HepG2 (cell line): ENCODE results near the gene CFAP46. TPM values are rescaled to one million over a fixed set of nuclear protein-coding genes. Genes with fewer than 3 reads are reported as not detected.

ENCODE experiments used
- ATAC-seq: fragments of 200-7000 bp; cut with Tn5 transposase; 3 replicates; pipeline ENCODE4 v1.9.1; 2020; ENCODE audit warnings: mild to moderate bottlenecking, moderate library complexity
- BruUV-seq: library from RNA; stranded (reverse); fragments of 400-500 nt; replicated peaks from 2 replicates; lab custom pipeline; 2021; lab: Mats Ljungman, UMichigan
- CTCF ChIA-PET: fragments of 300-600 bp; formaldehyde crosslinking; extraction: SDS; loops from one replicate; lab custom pipeline; 2021; ENCODE audit warnings: low total read pairs, inconsistent platforms, low intra/inter-chr PET ratio; lab: Yijun Ruan, JAX
- POLR2A ChIA-PET: fragments of 350-600 bp; sonication (Branson Sonifier 250); formaldehyde crosslinking; loops from one replicate; lab custom pipeline; 2020; ENCODE audit warnings: antibody characterized with exemption, inconsistent platforms; lab: Yijun Ruan, JAX
- DNase-seq: peaks from one replicate; pipeline ENCODE4 v3.0.0-alpha.2; 2015; ENCODE audit warnings: low spot score
- FAIRE-seq: peaks from 3 replicates; lab custom pipeline; 2011; peaks lifted over from hg19 to GRCh38; lab: Jason Lieb, UNC
- H2AFZ ChIP-seq: one replicate; pipeline ENCODE4 v1.6.1; 2011; ENCODE audit warnings: low read length, inconsistent platforms
- H3K27ac ChIP-seq: fragments of 300-600 bp; 3 replicates; pipeline ENCODE4 v1.8.0; 2011; ENCODE audit warnings: mixed run types, mild to moderate bottlenecking, mixed read lengths, low read length, inconsistent platforms; ENCODE audit not compliant: insufficient read depth; ENCODE audit errors: extremely low read length
- H3K27me3 ChIP-seq, 2 experiments: fragments of 200-600 bp in 1 of 2; 2 replicates in 1 of 2; 3 replicates in 1 of 2; pipeline versions ENCODE4 v1.6.0 to v1.8.0; 2011; ENCODE audit warnings: low read length in 2 of 2, mild to moderate bottlenecking in 2 of 2, moderate library complexity in 2 of 2, inconsistent platforms in 1 of 2; ENCODE audit not compliant: insufficient read depth in 2 of 2, control insufficient read depth in 1 of 2
- H3K36me3 ChIP-seq, 2 experiments: fragments of 200-600 bp in 1 of 2; replicated peaks in 1 of 2; 2 replicates in 1 of 2; 3 replicates in 1 of 2; pipeline versions ENCODE4 v1.5.1 to v1.8.0; 2011; ENCODE audit warnings: low read length in 2 of 2, inconsistent platforms in 1 of 2; ENCODE audit not compliant: insufficient read depth in 2 of 2, control insufficient read depth in 1 of 2
- H3K4me1 ChIP-seq: 2 replicates; pipeline ENCODE4 v1.5.1; 2012; ENCODE audit warnings: low read length, inconsistent platforms; ENCODE audit not compliant: insufficient read depth
- H3K4me2 ChIP-seq: 2 replicates; pipeline ENCODE4 v1.6.0; 2011; ENCODE audit warnings: low read depth, low read length, inconsistent platforms
- H3K4me3 ChIP-seq, 3 experiments: fragments of 200-600 bp in 1 of 3; sonication (generic), shearing (Covaris generic) in 1 of 3; replicated peaks in 1 of 3; 2 replicates each; pipeline ENCODE4 v1.5.1; 2011 to 2016; ENCODE audit warnings: low read length in 3 of 3, inconsistent platforms in 2 of 3, low read depth in 2 of 3, mild to moderate bottlenecking in 2 of 3, control low read depth in 1 of 3, mixed read lengths in 1 of 3; ENCODE audit not compliant: insufficient read depth in 1 of 3
- H3K79me2 ChIP-seq: one replicate; pipeline ENCODE4 v1.6.1; 2011; ENCODE audit warnings: low read length, inconsistent platforms; ENCODE audit not compliant: insufficient read depth
- H3K9ac ChIP-seq: 2 replicates; pipeline ENCODE4 v1.6.0; 2011; ENCODE audit warnings: mild to moderate bottlenecking, low read depth, low read length, inconsistent platforms; ENCODE audit not compliant: insufficient read depth
- H3K9me3 ChIP-seq: 2 replicates; pipeline ENCODE4 v1.5.1; 2012; ENCODE audit warnings: mild to moderate bottlenecking, low read length
- H4K20me1 ChIP-seq: 2 replicates; pipeline ENCODE4 v1.6.0; 2011; ENCODE audit warnings: inconsistent platforms, mild to moderate bottlenecking, low read length, moderate library complexity; ENCODE audit not compliant: insufficient read depth
- AGO2 ChIP-seq: fragments of 200-400 bp; formaldehyde crosslinking; optimal IDR thresholded peaks from 2 replicates; pipeline ENCODE3; 2017; ENCODE audit warnings: mild to moderate bottlenecking, low read depth, low read length, moderate library complexity
- AHR ChIP-seq: IDR thresholded peaks from 2 replicates; pipeline ENCODE4 v1.6.1; 2018; ENCODE audit warnings: missing genetic modification reagents, missing compliant biosample characterization
- CEBPG ChIP-seq: IDR thresholded peaks from 2 replicates; pipeline ENCODE4 v1.6.1; 2016
- ERF ChIP-seq: IDR thresholded peaks from 2 replicates; pipeline ENCODE4 v1.6.1; 2018; ENCODE audit warnings: missing biosample characterization, missing genetic modification reagents
- FOSL1 ChIP-seq: sonication (generic); formaldehyde crosslinking; IDR thresholded peaks from 2 replicates; pipeline ENCODE4 v1.9.0; 2021; ENCODE audit warnings: missing genetic modification reagents, borderline replicate concordance
- JDP2 ChIP-seq: sonication (generic); formaldehyde crosslinking; IDR thresholded peaks from 2 replicates; pipeline ENCODE4 v1.8.1; 2022; ENCODE audit warnings: missing genetic modification reagents, borderline replicate concordance
- JUN ChIP-seq: sonication (generic); formaldehyde crosslinking; IDR thresholded peaks from 2 replicates; pipeline ENCODE4 v1.4.0; 2020; ENCODE audit warnings: mild to moderate bottlenecking, missing genetic modification reagents
- MYC ChIP-seq: sonication (generic); formaldehyde crosslinking; IDR thresholded peaks from 2 replicates; pipeline ENCODE4 v1.9.0; 2021; ENCODE audit warnings: missing genetic modification reagents, borderline replicate concordance
- POLR2A ChIP-seq, 2 experiments: IDR thresholded peaks; 2 replicates each; pipeline ENCODE4 v1.6.1; 2011; ENCODE audit warnings: low read depth in 2 of 2, low read length in 2 of 2, mild to moderate bottlenecking in 1 of 2, moderate library complexity in 1 of 2; ENCODE audit not compliant: insufficient read depth in 1 of 2
- REXO4 ChIP-seq: sonication (generic); formaldehyde crosslinking; IDR thresholded peaks from 2 replicates; pipeline ENCODE4 v1.8.0; 2022; ENCODE audit warnings: missing genetic modification reagents, mild to moderate bottlenecking, borderline replicate concordance
- SYNCRIP ChIP-seq: fragments of 200-400 bp; formaldehyde crosslinking; IDR thresholded peaks from 2 replicates; pipeline ENCODE4 v1.6.1; 2018; ENCODE audit warnings: mild to moderate bottlenecking, low read depth, low read length; ENCODE audit not compliant: insufficient read depth
- TGIF2 ChIP-seq: IDR thresholded peaks from 2 replicates; pipeline ENCODE4 v1.6.1; 2016; ENCODE audit warnings: control low read depth, missing compliant biosample characterization
- TSC22D2 ChIP-seq: sonication (generic); formaldehyde crosslinking; IDR thresholded peaks from 2 replicates; pipeline ENCODE4 v1.5.1; 2020; ENCODE audit warnings: missing genetic modification reagents, mild to moderate bottlenecking, borderline replicate concordance
- ZMYM4 ChIP-seq: sonication (generic); formaldehyde crosslinking; IDR thresholded peaks from 2 replicates; pipeline ENCODE4 v1.8.1; 2023; ENCODE audit warnings: mild to moderate bottlenecking, missing genetic modification reagents
- ZNF569 ChIP-seq: sonication (generic); formaldehyde crosslinking; IDR thresholded peaks from 2 replicates; pipeline ENCODE4 v1.5.0; 2020; ENCODE audit warnings: mild to moderate bottlenecking, missing genetic modification reagents, moderate library complexity, borderline replicate concordance
- ZNF670 ChIP-seq: sonication (generic); formaldehyde crosslinking; IDR thresholded peaks from 2 replicates; pipeline ENCODE4 v1.8.0; 2022; ENCODE audit warnings: mild to moderate bottlenecking, missing genetic modification reagents, borderline replicate concordance
- ZNF724P ChIP-seq: sonication (generic); formaldehyde crosslinking; IDR thresholded peaks from 2 replicates; pipeline ENCODE4 v1.8.0; 2022; ENCODE audit warnings: missing genetic modification reagents, borderline replicate concordance
- ZSCAN29 ChIP-seq: sonication (generic); formaldehyde crosslinking; conservative IDR thresholded peaks from 2 replicates; pipeline ENCODE4 v1.4.0; 2020; ENCODE audit warnings: mild to moderate bottlenecking, missing genetic modification reagents
- WGBS: methylation state at CpG from one replicate; pipeline ENCODE4 v1.1.6; 2017; ENCODE audit warnings: low lambda C conversion rate; 5-methylcytosine and 5-hydroxymethylcytosine counted together
- in situ Hi-C: cut with HindIII; loops from 2 replicates; pipeline ENCODE4 v1.10.0; 2017; ENCODE audit warnings: low pct_unique_long_range_greater_than_20kb; ENCODE audit not compliant: extremely low pct_ligation_motif_present
- intact Hi-C: fragments of 100-400 bp; cut with micrococcal nuclease; formaldehyde crosslinking; loops from one replicate; pipeline ENCODE4 v1.10.0; 2022; ENCODE audit not compliant: unreplicated experiment
- polyA plus RNA-seq, 8 experiments: library from polyadenylated mRNA; depleted of rRNA in 3 of 8; stranded (reverse) in 7 of 8; unstranded in 1 of 8; fragments of >200 nt; fragmentation: Illumina TruSeq in 4 of 8; extraction: Trizol in 4 of 8; gene quantifications; 2 replicates each; pipeline versions ENCODE4 v1.2.1 to v1.2.3, GENCODE V29; 2011 to 2016; ENCODE audit warnings: low read depth in 4 of 8, missing spikeins in 1 of 8, mixed read lengths in 1 of 8; ENCODE audit not compliant: insufficient read depth in 1 of 8
- total RNA-seq, 5 experiments: library from RNA; depleted of rRNA; stranded (reverse); fragments of >200 nt; fragmentation: Illumina TruSeq; extraction: Trizol; gene quantifications; 2 replicates each; pipeline ENCODE4 v1.2.3, GENCODE V29; 2016; ENCODE audit warnings: low read depth in 1 of 5
- TF ChIP-seq, protein P1 (sequence below): sonication (generic); formaldehyde crosslinking; IDR thresholded peaks from 2 replicates; pipeline ENCODE4 v1.4.0; 2020; ENCODE audit warnings: mild to moderate bottlenecking, missing genetic modification reagents
- TF ChIP-seq, protein P2 (sequence below): sonication (generic); formaldehyde crosslinking; IDR thresholded peaks from 2 replicates; pipeline ENCODE4 v1.8.0; 2022; ENCODE audit warnings: mild to moderate bottlenecking, missing genetic modification reagents, moderate library complexity

CFAP46 gene
- total and polyA plus RNA-seq, 2 of the 13 experiments (the other 11 are each of a cell fraction or from before 2014, with no cell fraction given): 0.24 to 0.84 TPM

DNA sequence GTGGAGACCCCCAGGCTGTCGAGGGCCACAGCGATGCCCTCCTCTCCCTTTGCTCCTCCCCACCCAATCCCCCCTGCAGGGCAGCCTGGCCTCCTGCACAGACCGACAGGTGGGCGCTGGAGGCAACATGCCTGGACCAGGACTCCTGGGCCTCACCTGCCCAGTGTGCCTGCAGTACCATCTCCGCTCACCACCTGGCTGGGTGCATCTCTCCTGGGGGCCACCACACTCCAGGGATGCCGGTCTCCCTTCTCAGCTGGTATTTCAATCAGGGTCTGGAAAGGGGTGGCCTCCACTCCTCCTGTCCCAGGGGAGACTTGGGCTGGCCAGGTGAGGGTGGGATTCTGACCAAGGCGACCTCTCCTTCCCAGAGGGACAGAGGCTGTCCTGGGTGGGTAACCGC is 17.2 kb upstream of the CFAP46 start:
- Histone ChIP-seq H3K27ac (no peak overlapping the region), H2AFZ (no peak overlapping the region), H3K9me3 (no peaks in the 10 kb centered on the region), H3K27me3 (peaks cover 10 to 68% of the 10 kb centered on the region in 2 experiments; a peak in 3 of 5 replicates), H3K4me1 (peaks cover 6% of the 10 kb centered on the region), H4K20me1 (no peaks in the 10 kb centered on the region), H3K4me2 (no peak overlapping the region), H3K79me2 (no peaks in the 10 kb centered on the region), H3K4me3 (no peak overlapping the region), H3K36me3 (no peaks in the 10 kb centered on the region), H3K9ac (no peak overlapping the region)
- TF ChIP-seq, protein P1, sequence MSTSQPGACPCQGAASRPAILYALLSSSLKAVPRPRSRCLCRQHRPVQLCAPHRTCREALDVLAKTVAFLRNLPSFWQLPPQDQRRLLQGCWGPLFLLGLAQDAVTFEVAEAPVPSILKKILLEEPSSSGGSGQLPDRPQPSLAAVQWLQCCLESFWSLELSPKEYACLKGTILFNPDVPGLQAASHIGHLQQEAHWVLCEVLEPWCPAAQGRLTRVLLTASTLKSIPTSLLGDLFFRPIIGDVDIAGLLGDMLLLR (CRISPR knock-in tag): no peak
- TF ChIP-seq TGIF2 (CRISPR knock-in tag) (no peak), POLR2A (IDR thresholded peaks at IDR 0.05; ENCODE audit: insufficient read depth in 1 of 2, low read depth in 2 of 2, low read length in 2 of 2) (no peak), CEBPG (CRISPR knock-in tag) (no peak), ZMYM4 (no peak), FOSL1 (CRISPR knock-in tag) (no peak), AGO2 (no peak), JDP2 (no peak), ERF (CRISPR knock-in tag) (no peak), TSC22D2 (CRISPR knock-in tag) (no peak), JUN (no peak), SYNCRIP (no peak), ZNF724P (CRISPR knock-in tag) (no peak), ZSCAN29 (CRISPR knock-in tag) (no peak), ZNF670 (CRISPR knock-in tag) (no peak), MYC (no peak), AHR (CRISPR knock-in tag) (no peak), REXO4 (CRISPR knock-in tag) (no peak), ZNF569 (CRISPR knock-in tag) (no peak)
- TF ChIP-seq, protein P2, sequence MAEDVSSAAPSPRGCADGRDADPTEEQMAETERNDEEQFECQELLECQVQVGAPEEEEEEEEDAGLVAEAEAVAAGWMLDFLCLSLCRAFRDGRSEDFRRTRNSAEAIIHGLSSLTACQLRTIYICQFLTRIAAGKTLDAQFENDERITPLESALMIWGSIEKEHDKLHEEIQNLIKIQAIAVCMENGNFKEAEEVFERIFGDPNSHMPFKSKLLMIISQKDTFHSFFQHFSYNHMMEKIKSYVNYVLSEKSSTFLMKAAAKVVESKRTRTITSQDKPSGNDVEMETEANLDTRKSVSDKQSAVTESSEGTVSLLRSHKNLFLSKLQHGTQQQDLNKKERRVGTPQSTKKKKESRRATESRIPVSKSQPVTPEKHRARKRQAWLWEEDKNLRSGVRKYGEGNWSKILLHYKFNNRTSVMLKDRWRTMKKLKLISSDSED (CRISPR knock-in tag): no peak
- intact Hi-C loops (no loop called here), in situ Hi-C loops (no loop called here)
- BruUV-seq: no TSS peak
- CTCF ChIA-PET: no interaction called here
- ATAC-seq (no peak; the same call in 2 of the 3 replicates), FAIRE-seq (no peak), DNase-seq (no peak)
- WGBS: 100% methylated on average over 1 of the region's 8 CpGs
- POLR2A ChIA-PET: no interaction called here
